Loucy (cell line): ENCODE results near the gene ATP11C.

Experiments
- H2AFZ ChIP-seq: fragments of 200-600 bp; sonication (generic); 2 replicates; pipeline ENCODE4 v1.6.0; 2016; ENCODE audit warnings: antibody characterized with exemption, mild to moderate bottlenecking, low read length, moderate library complexity
- H3F3A ChIP-seq: fragments of 200-600 bp; 2 replicates; pipeline ENCODE4 v1.6.0; 2016; ENCODE audit warnings: antibody characterized with exemption, low read depth, mild to moderate bottlenecking
- H3K27me3 ChIP-seq: fragments of 200-600 bp; sonication (generic); 2 replicates; pipeline ENCODE4 v1.6.1; 2014; ENCODE audit warnings: low read length, mild to moderate bottlenecking; ENCODE audit not compliant: insufficient read depth, poor library complexity, severe bottlenecking
- H3K36me3 ChIP-seq: fragments of 200-600 bp; sonication (generic); 2 replicates; pipeline ENCODE4 v1.6.1; 2016; ENCODE audit warnings: low read length; ENCODE audit not compliant: insufficient read depth
- H3K4me1 ChIP-seq: fragments of 200-600 bp; sonication (generic); 2 replicates; pipeline ENCODE4 v1.5.1; 2014; ENCODE audit warnings: low read length, mild to moderate bottlenecking; ENCODE audit not compliant: insufficient read depth, poor library complexity, severe bottlenecking
- H3K4me2 ChIP-seq: fragments of 200-600 bp; sonication (generic); 2 replicates; pipeline ENCODE4 v1.6.0; 2014; ENCODE audit warnings: antibody characterized with exemption, low read length, low read depth, mild to moderate bottlenecking; ENCODE audit not compliant: poor library complexity, severe bottlenecking
- H3K4me3 ChIP-seq: fragments of 200-600 bp; sonication (generic); 2 replicates; pipeline ENCODE4 v1.5.1; 2014; ENCODE audit warnings: low read length, mild to moderate bottlenecking, mixed read lengths; ENCODE audit not compliant: poor library complexity, severe bottlenecking
- H3K79me2 ChIP-seq: fragments of 200-600 bp; sonication (generic); 2 replicates; pipeline ENCODE4 v1.6.1; 2014; ENCODE audit warnings: low read length; ENCODE audit not compliant: insufficient read depth
- H3K9ac ChIP-seq: fragments of 200-600 bp; sonication (generic); 2 replicates; pipeline ENCODE4 v1.6.0; 2014; ENCODE audit warnings: mild to moderate bottlenecking, low read depth, low read length, moderate library complexity; ENCODE audit not compliant: poor library complexity, severe bottlenecking
- H3K9me2 ChIP-seq: fragments of 200-600 bp; sonication (generic); replicated peaks from 2 replicates; pipeline ENCODE4 v1.6.1; 2016; ENCODE audit warnings: low read depth, low read length, mixed read lengths
- H3K9me3 ChIP-seq: fragments of 200-600 bp; sonication (generic); 2 replicates; pipeline ENCODE4 v1.6.1; 2014; ENCODE audit warnings: mild to moderate bottlenecking, antibody characterized with exemption, low read length, low read depth; ENCODE audit not compliant: insufficient read depth
- H4K20me1 ChIP-seq: fragments of 200-600 bp; sonication (generic); 2 replicates; pipeline ENCODE4 v1.6.0; 2014; ENCODE audit warnings: antibody characterized with exemption, low read length, mild to moderate bottlenecking; ENCODE audit not compliant: insufficient read depth, poor library complexity, severe bottlenecking
- EZH2phosphoT487 ChIP-seq: fragments of 200-600 bp; IDR thresholded peaks from 2 replicates; pipeline ENCODE4 v1.6.1; 2018; ENCODE audit warnings: antibody characterized with exemption, mild to moderate bottlenecking, moderate library complexity, borderline replicate concordance
- TF ChIP-seq, protein P1 (sequence below): fragments of 200-600 bp; sonication (generic); conservative IDR thresholded peaks from 2 replicates; pipeline ENCODE4 v1.5.1; 2014; ENCODE audit warnings: mild to moderate bottlenecking, antibody characterized with exemption, low read length

Gene ATP11C

DNA sequence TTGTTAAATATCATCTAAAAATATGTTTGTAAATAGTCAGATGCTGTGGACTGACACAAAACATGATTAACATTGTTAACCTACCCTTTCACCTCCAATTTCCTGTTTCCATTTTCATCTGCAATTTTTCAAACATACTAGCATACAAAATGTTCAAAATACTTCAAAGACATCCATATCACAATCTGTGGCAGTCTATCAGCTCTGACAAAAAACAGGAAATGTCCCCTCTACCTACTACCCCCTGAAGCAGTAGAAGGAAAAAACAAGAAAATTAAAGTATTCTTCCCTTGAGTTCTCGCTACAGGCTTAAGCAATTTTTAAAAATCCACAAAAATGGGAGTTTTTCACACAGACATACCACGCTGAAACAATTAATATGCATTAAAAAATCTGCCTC lies 116.6 kb downstream of the ATP11C start:
- no peaks in the 10 kb centered on the region for H3K9me2 ChIP-seq
- no peak overlapping the region for H3K4me2 ChIP-seq
- no peak overlapping the region for H3K4me3 ChIP-seq
- H3F3A ChIP-seq, result no peaks in the 10 kb centered on the region
- H3K79me2 ChIP-seq, result no peaks in the 10 kb centered on the region
- H3K9me3 ChIP-seq, result no peaks in the 10 kb centered on the region
- peaks cover 32% of the 10 kb centered on the region; the same call in 1 of the 2 replicates for H3K36me3 ChIP-seq
- no peak overlapping the region for H3K9ac ChIP-seq
- no peak for TF ChIP-seq EZH2phosphoT487
- TF ChIP-seq, protein P1, sequence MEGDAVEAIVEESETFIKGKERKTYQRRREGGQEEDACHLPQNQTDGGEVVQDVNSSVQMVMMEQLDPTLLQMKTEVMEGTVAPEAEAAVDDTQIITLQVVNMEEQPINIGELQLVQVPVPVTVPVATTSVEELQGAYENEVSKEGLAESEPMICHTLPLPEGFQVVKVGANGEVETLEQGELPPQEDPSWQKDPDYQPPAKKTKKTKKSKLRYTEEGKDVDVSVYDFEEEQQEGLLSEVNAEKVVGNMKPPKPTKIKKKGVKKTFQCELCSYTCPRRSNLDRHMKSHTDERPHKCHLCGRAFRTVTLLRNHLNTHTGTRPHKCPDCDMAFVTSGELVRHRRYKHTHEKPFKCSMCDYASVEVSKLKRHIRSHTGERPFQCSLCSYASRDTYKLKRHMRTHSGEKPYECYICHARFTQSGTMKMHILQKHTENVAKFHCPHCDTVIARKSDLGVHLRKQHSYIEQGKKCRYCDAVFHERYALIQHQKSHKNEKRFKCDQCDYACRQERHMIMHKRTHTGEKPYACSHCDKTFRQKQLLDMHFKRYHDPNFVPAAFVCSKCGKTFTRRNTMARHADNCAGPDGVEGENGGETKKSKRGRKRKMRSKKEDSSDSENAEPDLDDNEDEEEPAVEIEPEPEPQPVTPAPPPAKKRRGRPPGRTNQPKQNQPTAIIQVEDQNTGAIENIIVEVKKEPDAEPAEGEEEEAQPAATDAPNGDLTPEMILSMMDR, result no peak
- H4K20me1 ChIP-seq, result no peaks in the 10 kb centered on the region
- H3K27me3 ChIP-seq, result no peaks in the 10 kb centered on the region
- H2AFZ ChIP-seq, result no peak overlapping the region
- H3K4me1 ChIP-seq, result peaks cover 6% of the 10 kb centered on the region

DNA sequence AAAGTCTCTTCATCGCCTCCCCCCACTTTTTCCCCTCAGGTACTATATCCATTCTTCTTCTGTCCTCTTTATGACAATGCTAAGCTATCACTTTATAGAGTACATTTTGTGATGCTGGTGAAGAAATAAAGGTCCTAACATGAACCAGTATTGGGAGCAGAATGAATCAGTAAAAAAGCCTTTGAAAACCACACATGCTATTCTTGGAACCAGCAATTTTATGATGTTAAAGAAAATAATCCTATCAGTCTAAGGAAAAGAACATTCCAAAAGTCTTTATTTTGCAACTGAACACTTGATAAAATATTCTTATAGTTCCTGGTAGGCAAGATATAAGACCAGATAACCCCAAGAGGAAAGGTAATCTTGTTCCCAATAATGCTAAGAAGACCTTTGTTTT lies 117.1 kb downstream of the ATP11C start:
- Histone ChIP-seq H4K20me1 (no peaks in the 10 kb centered on the region), H3K4me3 (no peak overlapping the region), H2AFZ (no peak overlapping the region), H3K79me2 (no peaks in the 10 kb centered on the region), H3K27me3 (no peaks in the 10 kb centered on the region), H3K4me2 (no peak overlapping the region), H3F3A (no peaks in the 10 kb centered on the region), H3K36me3 (peaks cover 32% of the 10 kb centered on the region; the same call in 1 of the 2 replicates), H3K9me2 (no peaks in the 10 kb centered on the region), H3K4me1 (peaks cover 6% of the 10 kb centered on the region), H3K9ac (no peak overlapping the region), H3K9me3 (no peaks in the 10 kb centered on the region)
- TF ChIP-seq, protein P1, result no peak
- TF ChIP-seq EZH2phosphoT487, result no peak

DNA sequence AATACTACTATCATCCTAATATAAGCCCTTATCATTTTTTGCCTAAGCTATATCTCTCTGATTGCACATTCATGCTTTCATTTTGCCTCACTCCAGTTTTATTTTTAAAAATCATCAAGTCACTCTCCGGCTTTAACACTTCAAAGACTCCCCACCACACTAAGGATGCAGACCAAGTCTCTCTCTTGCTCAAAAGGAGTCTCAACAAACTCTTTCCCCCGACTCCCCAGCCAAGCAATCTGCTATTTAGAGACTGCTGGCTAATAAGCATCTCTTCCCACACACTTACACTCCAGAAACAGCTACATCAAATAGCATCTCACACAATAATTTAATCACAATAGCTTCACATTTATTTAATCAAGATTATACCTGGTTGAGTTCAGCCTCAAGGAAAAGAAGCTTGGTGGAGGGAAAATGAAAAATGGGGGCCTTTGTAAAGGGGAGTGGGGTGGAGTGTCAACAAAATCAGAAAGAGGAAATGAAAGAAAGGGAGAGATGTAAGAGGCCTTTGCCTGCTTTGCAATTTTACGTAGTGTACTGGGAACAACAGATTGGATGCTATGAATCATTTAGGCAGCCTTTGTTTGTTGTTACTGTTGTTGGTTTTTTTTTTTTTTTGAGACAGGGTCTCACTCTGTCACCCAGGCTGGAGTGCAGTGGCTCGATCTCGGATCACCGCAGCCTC lies 120.8 kb downstream of the ATP11C start:
- Histone ChIP-seq H4K20me1 (no peaks in the 10 kb centered on the region), H3K9ac (no peak overlapping the region), H3F3A (no peaks in the 10 kb centered on the region), H3K9me2 (no peaks in the 10 kb centered on the region), H3K79me2 (no peaks in the 10 kb centered on the region), H3K4me2 (no peak overlapping the region), H3K27me3 (no peaks in the 10 kb centered on the region), H2AFZ (no peak overlapping the region), H3K9me3 (no peaks in the 10 kb centered on the region), H3K4me1 (peaks cover 6% of the 10 kb centered on the region), H3K4me3 (no peak overlapping the region), H3K36me3 (peaks cover 21% of the 10 kb centered on the region; the same call in 1 of the 2 replicates)
- no peak for TF ChIP-seq EZH2phosphoT487
- TF ChIP-seq, protein P1, result no peak
